Duodenal mucosa (tissue), 2 donors: ENCODE measurements around the gene ST6GALNAC6.

Experiments
- H3K27ac ChIP-seq: one replicate; pipeline ENCODE4 v1.7.0; 2013; ENCODE audit warnings: low read depth, low read length
- H3K27me3 ChIP-seq, 2 donors: one replicate each; pipeline ENCODE4 v1.7.0; 2013; ENCODE audit warnings: low read length in 2 of 2, control low read depth in 1 of 2; ENCODE audit not compliant: insufficient read depth in 2 of 2, control insufficient read depth in 1 of 2
- H3K36me3 ChIP-seq, 2 donors: one replicate each; pipeline ENCODE4 v1.7.0; 2013; ENCODE audit warnings: low read length in 2 of 2, control low read depth in 1 of 2; ENCODE audit not compliant: insufficient read depth in 2 of 2, control insufficient read depth in 1 of 2
- H3K4me1 ChIP-seq, 2 donors: one replicate each; pipeline ENCODE4 v1.7.0; 2013; ENCODE audit warnings: low read length in 2 of 2, control low read depth in 1 of 2; ENCODE audit not compliant: insufficient read depth in 2 of 2, control insufficient read depth in 1 of 2
- H3K4me3 ChIP-seq, 2 donors: one replicate each; pipeline ENCODE4 v1.7.0; 2013; ENCODE audit warnings: low read length in 2 of 2, low read depth in 1 of 2
- H3K9ac ChIP-seq, 2 donors: one replicate each; pipeline ENCODE4 v1.7.0; 2013; ENCODE audit warnings: low read length in 2 of 2, low read depth in 1 of 2
- H3K9me3 ChIP-seq, 2 donors: one replicate each; pipeline ENCODE4 v1.7.0; 2013; ENCODE audit warnings: low read length in 2 of 2, control low read depth in 1 of 2; ENCODE audit not compliant: control insufficient read depth in 1 of 2

ST6GALNAC6 gene, protein sequence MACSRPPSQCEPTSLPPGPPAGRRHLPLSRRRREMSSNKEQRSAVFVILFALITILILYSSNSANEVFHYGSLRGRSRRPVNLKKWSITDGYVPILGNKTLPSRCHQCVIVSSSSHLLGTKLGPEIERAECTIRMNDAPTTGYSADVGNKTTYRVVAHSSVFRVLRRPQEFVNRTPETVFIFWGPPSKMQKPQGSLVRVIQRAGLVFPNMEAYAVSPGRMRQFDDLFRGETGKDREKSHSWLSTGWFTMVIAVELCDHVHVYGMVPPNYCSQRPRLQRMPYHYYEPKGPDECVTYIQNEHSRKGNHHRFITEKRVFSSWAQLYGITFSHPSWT

DNA sequence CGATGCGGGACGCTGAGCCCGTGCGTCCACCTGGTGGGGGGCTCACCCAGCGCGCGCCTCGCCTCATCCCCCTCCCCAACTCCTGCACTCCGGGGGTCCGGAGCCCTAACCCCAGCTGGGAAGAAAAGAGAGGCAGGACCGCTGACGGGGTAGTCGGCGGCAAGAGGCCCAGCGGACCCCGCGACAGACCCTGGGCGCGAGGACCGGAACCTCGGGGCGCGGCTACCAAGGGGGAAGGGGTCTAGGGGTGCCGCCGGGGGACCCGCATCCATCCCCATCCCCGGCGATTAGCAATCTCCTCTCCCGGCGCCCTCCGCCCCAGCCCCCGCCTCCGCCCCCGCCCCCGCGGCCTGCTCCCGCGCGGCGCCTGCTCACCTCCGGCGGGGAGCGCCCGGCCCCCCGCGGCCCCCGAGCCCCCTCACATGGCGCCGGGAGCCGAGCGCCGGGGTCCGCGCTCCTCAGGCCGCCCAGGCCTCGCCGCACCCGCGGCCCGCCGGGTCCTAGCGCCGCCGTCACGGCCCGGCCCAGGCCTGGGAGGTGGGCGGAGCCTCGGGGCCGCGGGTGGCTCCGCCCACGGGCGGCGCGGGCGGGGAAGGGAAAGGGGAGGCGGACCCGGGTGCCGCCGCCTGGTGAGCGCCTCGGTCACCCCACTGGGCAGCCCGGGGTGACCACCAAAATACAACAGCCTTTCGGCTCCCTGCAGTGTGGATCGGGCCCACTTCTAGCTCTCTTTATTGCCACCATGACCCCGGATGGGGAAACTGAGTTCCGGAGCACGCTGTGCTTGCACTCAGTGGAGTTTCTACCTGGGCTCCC is at the start of gene ST6GALNAC6:
Gene ST6GALNAC6 (minus strand): TSS at position 476 of the 816 bp plus-strand sequence. CDS start 1,622 bp downstream, outside the sequence.
- peak within 1 kb of the TSS; percentile 57 to 63 for H3K9ac ChIP-seq
- peak within 1 kb of the TSS; percentile 75 to 81 for H3K4me3 ChIP-seq
- H3K4me1 ChIP-seq, result peaks cover 17 to 46% of the 10 kb centered on the region in 2 donors
- peaks cover 0 to 6% of the 10 kb centered on the region in 2 donors for H3K9me3 ChIP-seq
- no peaks in the 10 kb centered on the region for H3K27me3 ChIP-seq
- H3K27ac ChIP-seq, result peak within 1 kb of the TSS; percentile 88
- peaks cover 10 to 19% of the 10 kb centered on the region in 2 donors for H3K36me3 ChIP-seq

DNA sequence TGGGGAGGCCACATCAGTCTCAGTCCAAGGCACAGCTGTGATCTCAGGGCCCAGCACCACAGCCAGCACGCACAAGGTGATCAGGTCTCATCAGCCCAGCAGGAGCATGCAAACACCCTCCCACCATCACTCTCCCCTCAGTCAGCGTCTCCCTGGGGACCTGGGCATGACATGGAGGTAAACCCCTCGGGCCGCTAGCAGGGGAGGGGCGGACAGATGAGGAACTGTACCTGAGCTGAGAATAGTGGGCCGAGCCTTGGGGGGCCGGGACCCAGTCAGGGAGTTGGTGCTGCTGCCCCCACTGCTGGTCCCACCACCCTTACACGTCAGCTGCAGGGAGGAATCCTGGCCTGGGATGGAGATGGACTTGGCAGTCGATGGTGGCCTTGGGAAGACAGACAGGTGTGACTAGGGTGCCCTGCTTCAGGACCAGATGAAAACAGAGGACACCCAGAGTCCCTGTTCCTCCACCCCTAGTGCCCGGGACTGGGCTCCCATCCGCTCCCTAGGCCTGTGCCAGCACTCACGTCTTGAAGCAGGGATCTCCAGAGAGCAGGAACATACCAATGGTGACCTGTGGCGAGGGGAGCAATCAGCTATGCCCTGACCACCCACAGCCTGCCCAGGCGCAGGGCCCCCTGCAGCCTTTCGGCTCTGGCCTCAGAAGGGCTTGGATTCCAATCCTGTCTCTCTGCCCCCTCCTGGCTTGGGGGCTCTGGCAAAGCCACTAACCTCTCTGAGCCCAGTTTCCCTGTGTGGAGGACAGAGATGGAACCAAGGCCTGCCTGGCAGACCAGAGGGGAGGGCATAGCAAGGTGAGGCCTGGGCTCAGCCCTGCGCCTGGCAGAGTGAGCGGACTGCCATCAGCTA is 48.7 kb upstream of the ST6GALNAC6 start:
- peaks cover 23 to 35% of the 10 kb centered on the region in 2 donors for H3K4me1 ChIP-seq
- no peaks in the 10 kb centered on the region for H3K9me3 ChIP-seq
- no peaks in the 10 kb centered on the region for H3K27me3 ChIP-seq
- H3K4me3 ChIP-seq, result no peak overlapping the region
- H3K36me3 ChIP-seq, result peaks cover 27 to 71% of the 10 kb centered on the region in 2 donors
- no peak overlapping the region for H3K27ac ChIP-seq
- no peak overlapping the region for H3K9ac ChIP-seq

DNA sequence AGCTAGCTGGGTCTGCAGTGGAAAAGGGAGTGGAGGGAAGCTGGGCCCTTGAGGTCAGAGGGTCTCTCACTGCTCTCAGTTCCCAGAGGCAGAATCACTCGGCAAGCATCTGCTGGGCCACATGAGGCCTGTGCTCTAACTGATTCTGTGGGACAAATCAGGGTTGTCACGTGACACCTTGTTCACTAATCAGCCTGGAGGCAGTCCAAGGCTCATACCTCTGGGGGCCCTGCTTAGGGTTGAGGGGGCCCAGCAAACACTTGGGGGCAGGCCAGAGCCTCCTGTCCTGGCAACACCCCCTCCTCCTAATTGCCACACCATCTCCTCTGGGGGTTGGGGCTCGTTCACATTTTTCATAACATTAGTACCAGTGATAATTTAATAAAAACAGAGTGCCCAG is 47.3 kb upstream of the ST6GALNAC6 start:
- Histone ChIP-seq H3K27me3 (no peaks in the 10 kb centered on the region), H3K4me1 (peaks cover 30 to 37% of the 10 kb centered on the region in 2 donors), H3K9me3 (no peaks in the 10 kb centered on the region), H3K4me3 (no peak overlapping the region), H3K9ac (no peak overlapping the region), H3K27ac (no peak overlapping the region), H3K36me3 (peaks cover 41 to 78% of the 10 kb centered on the region in 2 donors)

DNA sequence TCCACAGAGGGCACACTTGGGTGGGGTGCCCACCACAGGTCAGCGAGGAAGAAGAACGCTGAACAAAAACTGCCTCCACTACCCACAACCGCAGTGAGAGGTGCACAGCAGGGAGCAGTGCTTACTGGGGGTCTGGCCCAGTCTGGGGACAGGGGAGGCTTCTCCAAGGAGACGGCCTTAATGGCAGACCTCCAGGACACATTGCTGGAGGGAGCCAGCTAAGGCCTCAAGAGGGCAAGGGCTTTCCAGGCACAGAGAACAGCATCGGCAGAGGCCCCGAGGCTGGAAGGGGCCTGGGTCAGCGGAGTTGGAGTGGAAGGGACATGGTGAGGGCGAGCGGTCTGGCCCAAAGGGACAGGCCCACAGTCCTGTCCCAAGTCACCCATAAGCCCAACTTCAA is 46.5 kb upstream of the ST6GALNAC6 start:
- Histone ChIP-seq H3K4me3 (no peak overlapping the region), H3K27ac (no peak overlapping the region), H3K27me3 (no peaks in the 10 kb centered on the region), H3K36me3 (peaks cover 45 to 80% of the 10 kb centered on the region in 2 donors), H3K9ac (no peak overlapping the region), H3K9me3 (no peaks in the 10 kb centered on the region), H3K4me1 (peaks cover 25 to 35% of the 10 kb centered on the region in 2 donors)

DNA sequence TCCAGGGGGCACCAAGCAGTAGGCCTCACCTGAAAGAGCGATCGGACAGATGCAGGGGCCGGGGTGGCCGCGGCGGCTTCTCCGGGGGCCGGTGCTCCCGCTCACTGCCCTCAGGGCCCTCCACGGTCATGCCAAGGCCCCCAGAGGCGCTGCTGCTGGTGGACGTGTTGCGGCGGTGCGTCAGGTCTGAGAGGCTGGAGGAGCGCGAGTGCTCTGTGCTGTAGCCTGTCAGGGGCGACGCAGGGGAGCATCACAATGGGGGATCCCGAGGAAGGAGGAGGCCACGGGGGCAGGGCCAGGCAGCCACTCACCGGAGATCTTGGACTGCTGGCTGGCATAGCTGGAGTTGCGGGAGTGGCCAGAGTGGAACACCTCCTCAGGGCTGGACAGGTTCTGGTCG is 45.9 kb upstream of the ST6GALNAC6 start:
- peaks cover 46 to 80% of the 10 kb centered on the region in 2 donors for H3K36me3 ChIP-seq
- no peaks in the 10 kb centered on the region for H3K9me3 ChIP-seq
- peaks cover 23 to 33% of the 10 kb centered on the region in 2 donors for H3K4me1 ChIP-seq
- no peak overlapping the region for H3K4me3 ChIP-seq
- no peak overlapping the region for H3K27ac ChIP-seq
- no peak overlapping the region for H3K9ac ChIP-seq
- H3K27me3 ChIP-seq, result no peaks in the 10 kb centered on the region

DNA sequence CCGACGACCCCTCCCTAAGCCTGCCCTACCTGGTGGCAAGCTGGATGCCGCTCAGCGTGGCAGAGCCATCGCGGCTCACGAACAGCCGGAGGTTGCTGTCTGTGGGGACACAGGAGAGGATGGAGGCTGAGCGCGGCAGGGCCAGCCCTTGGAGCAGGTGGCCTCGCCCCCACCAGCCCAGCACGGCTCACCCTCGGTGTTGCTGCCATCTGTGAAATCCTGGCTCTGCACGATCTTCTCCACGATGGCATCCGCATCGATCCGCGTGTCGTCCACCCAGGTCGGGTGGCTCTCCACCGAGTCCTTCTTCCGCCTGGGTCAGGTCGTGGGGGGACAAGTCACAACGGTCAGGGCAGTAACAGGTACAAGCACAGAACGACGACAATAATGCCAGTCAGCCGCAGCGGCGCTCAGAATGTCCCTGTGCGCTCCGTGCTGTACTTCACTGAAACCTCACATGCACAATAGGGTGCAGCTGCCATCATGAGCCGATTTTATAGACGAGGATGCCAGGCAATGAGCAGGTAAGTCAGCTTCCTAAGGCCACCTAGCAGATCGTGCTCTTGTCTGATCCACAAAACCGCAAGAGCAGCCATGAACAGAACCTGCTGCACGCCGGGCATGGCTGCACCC is 45.3 kb upstream of the ST6GALNAC6 start:
- peaks cover 46 to 78% of the 10 kb centered on the region in 2 donors for H3K36me3 ChIP-seq
- H3K4me3 ChIP-seq, result no peak overlapping the region
- no peaks in the 10 kb centered on the region for H3K27me3 ChIP-seq
- no peaks in the 10 kb centered on the region for H3K9me3 ChIP-seq
- no peak overlapping the region for H3K9ac ChIP-seq
- no peak overlapping the region for H3K27ac ChIP-seq
- peaks cover 19 to 29% of the 10 kb centered on the region in 2 donors for H3K4me1 ChIP-seq

DNA sequence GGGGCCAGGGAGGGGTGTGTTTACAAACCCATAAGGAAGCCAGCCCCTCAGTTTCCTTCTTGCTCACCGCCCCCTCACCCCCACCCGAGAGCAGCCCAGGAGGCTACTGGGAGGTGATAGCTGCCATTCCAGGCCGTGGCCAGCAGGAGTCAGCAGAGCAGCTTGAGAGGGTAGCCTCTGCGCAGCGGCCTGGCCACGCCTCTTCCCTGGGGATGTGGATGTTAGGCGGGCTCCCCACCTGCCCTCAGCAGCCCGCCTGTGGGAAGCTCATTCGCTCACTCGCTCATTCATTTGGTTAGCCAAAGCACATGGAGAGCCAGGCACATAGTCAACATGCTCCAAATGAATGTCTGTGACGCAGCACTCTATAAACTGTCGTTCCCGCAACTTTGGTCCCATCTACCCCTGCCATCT is 44.3 kb upstream of the ST6GALNAC6 start:
- no peak overlapping the region for H3K4me3 ChIP-seq
- peaks cover 19 to 24% of the 10 kb centered on the region in 2 donors for H3K4me1 ChIP-seq
- H3K9ac ChIP-seq, result no peak overlapping the region
- no peaks in the 10 kb centered on the region for H3K27me3 ChIP-seq
- H3K27ac ChIP-seq, result no peak overlapping the region
- H3K9me3 ChIP-seq, result no peaks in the 10 kb centered on the region
- H3K36me3 ChIP-seq, result peaks cover 46 to 71% of the 10 kb centered on the region in 2 donors

DNA sequence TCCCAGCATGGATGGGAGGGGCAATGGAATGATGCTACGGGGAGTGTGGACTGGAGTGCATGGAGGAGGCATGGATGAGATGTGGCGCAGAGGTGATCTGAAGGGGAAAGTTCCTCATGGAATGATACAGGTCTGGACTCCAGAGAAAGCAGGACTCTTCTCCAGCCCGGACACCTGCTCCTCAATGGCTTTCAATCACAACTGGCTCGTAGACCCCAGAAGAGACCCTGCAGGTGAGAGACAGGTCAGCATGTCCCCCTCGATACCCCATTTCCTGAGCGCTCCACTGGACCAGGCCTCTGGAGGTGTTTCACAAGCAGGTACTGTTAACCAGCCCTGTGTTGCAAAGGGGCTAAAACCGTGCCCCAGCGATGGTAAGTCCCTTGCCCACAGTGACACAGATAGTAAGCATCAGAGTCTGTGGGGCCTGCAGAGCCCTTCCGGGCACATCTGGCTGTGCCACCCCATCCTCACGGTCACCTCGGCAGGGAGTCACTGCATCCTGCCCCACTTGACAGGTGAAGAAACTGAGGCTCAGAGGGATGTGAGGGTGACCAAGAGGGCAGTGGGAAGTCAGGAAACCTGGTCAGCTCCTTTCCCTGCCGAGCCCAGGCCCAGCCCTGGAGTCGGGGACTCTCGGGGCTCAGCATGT is 43.7 kb upstream of the ST6GALNAC6 start:
- Histone ChIP-seq H3K27ac (no peak overlapping the region), H3K9me3 (no peaks in the 10 kb centered on the region), H3K27me3 (no peaks in the 10 kb centered on the region), H3K36me3 (peaks cover 46 to 65% of the 10 kb centered on the region in 2 donors), H3K9ac (no peak overlapping the region), H3K4me3 (no peak overlapping the region), H3K4me1 (peaks cover 19 to 30% of the 10 kb centered on the region in 2 donors)
